Measurements from ENCODE around the gene DDIT3.

The DDIT3 gene

DNA sequence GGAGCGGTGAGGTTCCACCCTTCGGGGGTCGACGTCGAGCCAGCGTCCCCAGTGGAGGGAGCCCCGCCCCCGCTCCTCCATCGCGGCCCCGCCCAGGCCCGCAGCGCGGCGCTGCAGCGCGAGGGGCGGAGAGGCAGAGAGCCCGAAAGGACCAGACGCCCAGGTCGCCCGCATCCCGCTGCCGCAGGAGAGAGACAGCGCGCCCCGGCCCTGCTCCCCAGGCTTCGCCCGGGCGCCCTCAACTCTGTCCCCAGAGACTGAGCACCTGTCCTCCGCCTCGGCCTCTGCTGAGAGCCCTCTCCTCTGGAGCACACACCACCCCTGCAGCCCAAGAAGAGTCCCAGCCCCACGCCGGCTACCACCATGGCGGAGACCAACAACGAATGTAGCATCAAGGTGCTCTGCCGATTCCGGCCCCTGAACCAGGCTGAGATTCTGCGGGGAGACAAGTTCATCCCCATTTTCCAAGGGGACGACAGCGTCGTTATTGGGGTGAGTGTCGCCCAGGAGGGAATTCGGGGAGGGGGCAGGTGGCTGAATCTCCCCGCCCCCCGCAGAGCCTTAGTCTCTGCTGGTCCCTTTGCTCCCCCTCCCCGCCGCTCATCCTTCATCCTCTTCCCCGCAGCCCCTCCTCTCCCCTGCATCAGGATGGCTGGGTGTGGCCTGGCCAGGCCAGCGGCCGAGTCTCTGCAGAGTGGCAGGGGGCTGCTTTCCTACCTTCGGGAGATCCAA is 29.8 kb upstream of the DDIT3 start, which contains the start of gene KIF5A:
KIF5A (plus strand) TSS at position 136 of the 732 bp plus-strand sequence; CDS start at position 364, 228 bp downstream.
- Histone ChIP-seq H3K9me3 (ENCODE audit: low read depth, low read length) (no peaks in the 10 kb centered on the region), H3K4me3 (peak within 1 kb of the TSS; percentile 68), H3K27ac (no peak within 1 kb of the TSS), H3K9ac (ENCODE audit: insufficient read length) (no peak within 1 kb of the TSS), H3K36me3 (ENCODE audit: insufficient read depth, low read length) (peaks cover 3% of the 10 kb centered on the region; the same call in 1 of the 2 replicates)
- TF ChIP-seq POLR2AphosphoS5 (IDR thresholded peaks at IDR 0.05; ENCODE audit: borderline replicate concordance, low read depth, low read length) (peak; percentile 32; the same call in 1 of the 2 replicates), FOXP2 (optimal IDR thresholded peaks at IDR 0.05; ENCODE audit: control extremely low read depth, extremely low read length, insufficient read depth) (no peak), EZH2 (IDR thresholded peaks at IDR 0.05) (no peak)
- no peak for DNase-seq (ENCODE audit: low read depth, low spot score)

DNA sequence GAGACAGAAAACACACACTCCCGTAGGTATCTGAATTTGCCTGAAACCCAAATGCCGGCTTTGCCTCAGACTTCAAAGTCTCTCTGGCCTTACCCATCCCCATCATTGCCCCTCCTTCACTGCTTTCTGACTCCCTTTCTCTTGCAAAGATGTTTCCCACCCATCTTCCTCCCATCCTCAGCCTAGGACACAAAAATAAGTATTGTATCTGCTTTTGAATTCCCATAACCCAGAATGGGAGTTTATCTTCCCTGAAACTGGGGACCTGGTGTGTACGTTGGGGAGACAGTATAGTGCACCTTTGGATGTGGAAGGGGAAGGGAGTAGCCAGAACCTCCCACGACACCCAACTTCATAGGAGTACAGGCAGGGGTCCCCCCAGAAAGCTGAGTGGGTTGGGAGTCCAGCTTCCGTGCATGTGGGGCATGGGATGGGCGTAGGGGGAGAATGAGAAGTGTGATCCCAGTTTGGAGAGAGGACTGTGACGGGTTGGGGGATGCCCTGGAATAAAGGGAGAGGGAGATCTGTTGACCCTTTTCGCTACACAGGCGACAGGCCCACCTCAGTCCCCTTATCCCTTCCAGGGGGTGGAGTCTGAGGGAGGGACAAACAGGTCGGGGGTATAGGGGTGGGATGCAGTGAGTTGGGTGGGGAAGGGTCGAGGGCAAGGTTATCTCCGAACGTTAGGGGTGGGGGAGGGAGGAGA is 29.0 kb upstream of the DDIT3 start:
- no peak for DNase-seq (ENCODE audit: low read depth, low spot score)
- Histone ChIP-seq H3K36me3 (ENCODE audit: insufficient read depth, low read length) (peaks cover 7% of the 10 kb centered on the region; the same call in 1 of the 2 replicates), H3K27ac (no peak overlapping the region), H3K9ac (ENCODE audit: insufficient read length) (no peak overlapping the region), H3K9me3 (ENCODE audit: low read depth, low read length) (no peaks in the 10 kb centered on the region), H3K4me3 (peak overlapping the region; percentile 68)
- TF ChIP-seq POLR2AphosphoS5 (IDR thresholded peaks at IDR 0.05; ENCODE audit: borderline replicate concordance, low read depth, low read length) (no peak), EZH2 (IDR thresholded peaks at IDR 0.05) (no peak), FOXP2 (optimal IDR thresholded peaks at IDR 0.05; ENCODE audit: control extremely low read depth, extremely low read length, insufficient read depth) (no peak)

DNA sequence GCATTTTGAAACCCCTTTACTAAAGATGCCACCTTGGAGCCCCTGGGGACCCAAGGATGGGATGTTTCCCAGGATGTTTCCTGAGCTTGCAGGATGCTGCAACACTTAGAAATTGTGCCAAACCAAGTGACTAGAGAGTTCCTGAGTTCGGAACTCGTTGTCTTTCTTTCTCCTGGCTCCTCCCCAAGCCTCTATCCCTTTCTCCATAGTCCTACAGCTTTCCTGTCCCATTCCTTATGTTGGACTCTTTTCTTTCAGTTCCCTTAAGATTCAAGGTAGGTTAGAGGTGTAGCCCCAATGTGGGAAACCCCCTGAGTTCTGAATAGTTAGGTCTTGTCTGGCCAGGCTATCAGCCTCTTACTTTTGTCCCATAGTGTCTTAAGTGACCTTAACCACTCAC is 28.2 kb upstream of the DDIT3 start:
- DNase-seq (ENCODE audit: low read depth, low spot score): no peak
- no peak for TF ChIP-seq FOXP2 (optimal IDR thresholded peaks at IDR 0.05; ENCODE audit: control extremely low read depth, extremely low read length, insufficient read depth)
- TF ChIP-seq EZH2 (IDR thresholded peaks at IDR 0.05): no peak
- no peak for TF ChIP-seq POLR2AphosphoS5 (IDR thresholded peaks at IDR 0.05; ENCODE audit: borderline replicate concordance, low read depth, low read length)
- no peaks in the 10 kb centered on the region for H3K9me3 ChIP-seq (ENCODE audit: low read depth, low read length)
- H3K4me3 ChIP-seq: no peak overlapping the region
- H3K36me3 ChIP-seq (ENCODE audit: insufficient read depth, low read length): peaks cover 7% of the 10 kb centered on the region; the same call in 1 of the 2 replicates
- no peak overlapping the region for H3K9ac ChIP-seq (ENCODE audit: insufficient read length)
- H3K27ac ChIP-seq: no peak overlapping the region

DNA sequence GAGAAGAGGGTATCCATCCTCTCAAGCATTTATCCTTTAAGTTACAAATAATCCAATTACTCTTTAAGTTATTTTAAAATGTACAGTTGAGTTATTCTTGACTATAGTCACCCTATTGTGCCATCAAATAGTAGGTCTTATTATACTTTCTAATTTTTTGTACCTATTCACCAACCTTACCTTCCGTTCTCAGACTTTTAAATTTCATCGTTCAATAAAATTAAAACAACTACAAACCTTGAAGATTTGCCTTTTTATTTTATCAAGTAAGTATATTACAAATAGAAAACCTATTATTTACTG is 27.6 kb upstream of the DDIT3 start:
- H3K4me3 ChIP-seq: no peak overlapping the region
- no peaks in the 10 kb centered on the region for H3K9me3 ChIP-seq (ENCODE audit: low read depth, low read length)
- no peak overlapping the region for H3K27ac ChIP-seq
- DNase-seq (ENCODE audit: low read depth, low spot score): no peak
- no peak overlapping the region for H3K9ac ChIP-seq (ENCODE audit: insufficient read length)
- no peak for TF ChIP-seq FOXP2 (optimal IDR thresholded peaks at IDR 0.05; ENCODE audit: control extremely low read depth, extremely low read length, insufficient read depth)
- no peak for TF ChIP-seq EZH2 (IDR thresholded peaks at IDR 0.05)
- no peak for TF ChIP-seq POLR2AphosphoS5 (IDR thresholded peaks at IDR 0.05; ENCODE audit: borderline replicate concordance, low read depth, low read length)
- H3K36me3 ChIP-seq (ENCODE audit: insufficient read depth, low read length): peaks cover 7% of the 10 kb centered on the region

DNA sequence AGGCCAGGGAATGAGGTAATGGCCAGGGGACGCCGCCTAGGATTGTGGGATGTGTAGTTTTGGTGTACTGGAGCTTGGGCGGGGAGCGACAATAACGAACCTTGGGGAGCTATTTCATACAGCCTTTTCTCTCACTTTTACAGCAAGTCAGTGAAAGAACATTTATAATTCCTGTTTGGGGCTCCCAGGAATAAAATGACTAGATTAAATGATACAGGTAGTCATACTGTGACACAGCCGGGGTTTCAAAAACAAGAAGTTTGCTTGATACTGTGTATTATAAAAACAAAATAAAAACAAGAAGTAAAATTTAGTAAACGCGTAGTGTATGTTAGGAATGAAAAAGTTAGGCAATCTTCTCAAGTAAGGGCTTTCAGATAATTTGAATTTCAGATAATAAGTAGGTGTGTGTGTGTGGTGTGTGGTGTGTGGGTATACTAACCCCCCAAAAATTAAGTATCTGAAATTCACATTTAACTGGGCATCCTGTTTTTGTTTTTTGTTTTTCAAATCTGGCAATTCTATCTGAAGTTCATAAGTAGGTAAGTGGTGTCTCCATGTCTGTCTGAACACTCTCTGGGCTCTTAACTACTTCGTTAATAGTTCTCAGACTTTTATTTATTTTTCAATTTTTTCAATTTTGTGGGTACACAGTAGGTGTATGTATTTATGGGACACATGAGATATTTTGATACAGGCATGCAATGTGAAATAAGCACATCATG is 27.1 kb upstream of the DDIT3 start:
- DNase-seq (ENCODE audit: low read depth, low spot score): no peak
- Histone ChIP-seq H3K27ac (no peak overlapping the region), H3K36me3 (ENCODE audit: insufficient read depth, low read length) (peaks cover 8% of the 10 kb centered on the region), H3K4me3 (peak overlapping the region; percentile 78), H3K9ac (ENCODE audit: insufficient read length) (peak overlapping the region; percentile 85), H3K9me3 (ENCODE audit: low read depth, low read length) (no peaks in the 10 kb centered on the region)
- TF ChIP-seq EZH2 (IDR thresholded peaks at IDR 0.05) (no peak), POLR2AphosphoS5 (IDR thresholded peaks at IDR 0.05; ENCODE audit: borderline replicate concordance, low read depth, low read length) (no peak), FOXP2 (optimal IDR thresholded peaks at IDR 0.05; ENCODE audit: control extremely low read depth, extremely low read length, insufficient read depth) (no peak)

DNA sequence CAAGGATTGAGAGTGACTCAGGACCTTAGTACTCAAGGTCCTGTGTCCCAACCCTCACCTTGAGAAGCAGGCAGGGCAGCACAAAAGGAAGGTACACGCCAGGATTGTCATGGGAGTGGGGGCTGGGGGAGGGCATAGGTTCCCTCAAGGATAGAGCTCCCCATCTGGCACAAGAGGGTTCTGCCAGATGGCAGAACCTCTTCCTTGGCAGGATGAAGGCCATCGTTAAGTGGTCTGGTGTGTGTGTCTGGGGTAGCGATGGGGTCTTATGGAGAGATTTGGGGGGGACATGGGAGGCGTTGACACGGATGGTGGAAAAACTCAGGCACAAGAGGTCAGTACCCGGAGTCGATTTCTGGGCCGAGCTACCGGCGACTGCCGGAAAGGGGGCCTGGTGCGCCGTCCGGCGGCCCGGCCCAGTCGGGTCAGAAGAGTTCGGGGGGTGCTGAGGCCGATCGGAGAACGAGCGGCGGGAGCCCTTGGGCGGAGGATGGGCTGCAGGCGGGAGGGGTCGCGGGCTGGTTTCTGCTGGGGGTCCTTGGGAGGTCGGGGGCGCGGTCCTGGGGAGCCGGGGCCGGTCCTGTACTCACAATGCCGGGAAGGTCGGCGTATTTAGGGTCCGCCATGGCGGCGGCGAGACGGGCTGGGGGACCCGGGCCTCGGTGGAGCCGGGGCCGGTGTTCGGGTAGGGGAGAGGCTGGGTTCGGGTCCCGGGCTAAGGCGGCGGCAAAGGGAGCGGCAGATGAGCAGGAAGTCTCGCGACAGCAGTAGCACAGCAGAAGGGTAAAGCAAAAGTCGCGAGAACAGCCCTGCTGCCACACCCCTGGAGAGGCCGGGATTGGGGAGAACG is 26.3 kb upstream of the DDIT3 start, which contains the start of gene DCTN2:
DCTN2 (minus strand) TSS at position 755 of the 850 bp plus-strand sequence; CDS start at position 626, 129 bp downstream.
- H3K9ac ChIP-seq (ENCODE audit: insufficient read length): peak within 1 kb of the TSS; percentile 94
- H3K36me3 ChIP-seq (ENCODE audit: insufficient read depth, low read length): peaks cover 14% of the 10 kb centered on the region
- H3K27ac ChIP-seq: no peak within 1 kb of the TSS
- TF ChIP-seq EZH2 (IDR thresholded peaks at IDR 0.05) (no peak), POLR2AphosphoS5 (IDR thresholded peaks at IDR 0.05; ENCODE audit: borderline replicate concordance, low read depth, low read length) (peak; percentile 78)
- DNase-seq (ENCODE audit: low read depth, low spot score): peak; percentile 93
- no peaks in the 10 kb centered on the region for H3K9me3 ChIP-seq (ENCODE audit: low read depth, low read length)
- peak within 1 kb of the TSS; percentile 78 for H3K4me3 ChIP-seq

DNA sequence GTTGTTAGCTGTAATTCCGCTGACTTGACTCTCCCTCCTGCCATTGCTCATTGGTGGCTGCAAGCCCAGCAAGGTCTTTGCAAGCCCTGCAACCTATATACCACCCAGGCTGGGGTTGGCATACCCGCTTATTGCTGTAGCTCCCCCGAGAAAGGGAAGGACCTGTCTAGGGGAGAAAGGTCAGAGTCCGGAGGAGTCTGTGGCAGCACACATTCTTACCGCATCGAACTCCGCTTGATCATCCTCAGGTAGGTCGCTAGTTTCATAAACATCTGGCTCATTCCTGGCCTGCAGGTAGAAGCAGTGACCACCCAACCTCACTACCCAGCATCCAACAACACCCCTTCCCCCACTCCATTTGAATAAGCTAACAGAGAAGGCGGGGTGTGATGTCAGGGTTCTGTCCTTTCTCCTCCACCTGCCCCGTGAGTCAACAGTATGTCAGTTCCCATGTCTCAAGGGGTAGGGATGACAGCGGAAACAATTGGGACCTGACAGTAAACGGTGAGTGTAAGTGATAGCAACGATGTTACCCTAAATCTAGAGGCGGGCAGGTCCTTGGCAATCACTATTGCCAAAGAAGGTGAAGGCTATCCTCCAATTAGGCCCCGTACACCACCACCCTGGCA is 25.6 kb upstream of the DDIT3 start:
- H3K4me3 ChIP-seq: peak overlapping the region; percentile 78
- no peak overlapping the region for H3K27ac ChIP-seq
- no peaks in the 10 kb centered on the region for H3K9me3 ChIP-seq (ENCODE audit: low read depth, low read length)
- TF ChIP-seq POLR2AphosphoS5 (IDR thresholded peaks at IDR 0.05; ENCODE audit: borderline replicate concordance, low read depth, low read length): no peak
- no peak for TF ChIP-seq EZH2 (IDR thresholded peaks at IDR 0.05)
- TF ChIP-seq FOXP2 (optimal IDR thresholded peaks at IDR 0.05; ENCODE audit: control extremely low read depth, extremely low read length, insufficient read depth): no peak
- no peak for DNase-seq (ENCODE audit: low read depth, low spot score)
- H3K36me3 ChIP-seq (ENCODE audit: insufficient read depth, low read length): peaks cover 22% of the 10 kb centered on the region
- peak overlapping the region; percentile 94 for H3K9ac ChIP-seq (ENCODE audit: insufficient read length)
